ENCODE measurements around the gene ZFP62.
A peak's percentile ranks its signal among the peaks of the same experiment; 100 is the strongest.

The ZFP62 gene

DNA sequence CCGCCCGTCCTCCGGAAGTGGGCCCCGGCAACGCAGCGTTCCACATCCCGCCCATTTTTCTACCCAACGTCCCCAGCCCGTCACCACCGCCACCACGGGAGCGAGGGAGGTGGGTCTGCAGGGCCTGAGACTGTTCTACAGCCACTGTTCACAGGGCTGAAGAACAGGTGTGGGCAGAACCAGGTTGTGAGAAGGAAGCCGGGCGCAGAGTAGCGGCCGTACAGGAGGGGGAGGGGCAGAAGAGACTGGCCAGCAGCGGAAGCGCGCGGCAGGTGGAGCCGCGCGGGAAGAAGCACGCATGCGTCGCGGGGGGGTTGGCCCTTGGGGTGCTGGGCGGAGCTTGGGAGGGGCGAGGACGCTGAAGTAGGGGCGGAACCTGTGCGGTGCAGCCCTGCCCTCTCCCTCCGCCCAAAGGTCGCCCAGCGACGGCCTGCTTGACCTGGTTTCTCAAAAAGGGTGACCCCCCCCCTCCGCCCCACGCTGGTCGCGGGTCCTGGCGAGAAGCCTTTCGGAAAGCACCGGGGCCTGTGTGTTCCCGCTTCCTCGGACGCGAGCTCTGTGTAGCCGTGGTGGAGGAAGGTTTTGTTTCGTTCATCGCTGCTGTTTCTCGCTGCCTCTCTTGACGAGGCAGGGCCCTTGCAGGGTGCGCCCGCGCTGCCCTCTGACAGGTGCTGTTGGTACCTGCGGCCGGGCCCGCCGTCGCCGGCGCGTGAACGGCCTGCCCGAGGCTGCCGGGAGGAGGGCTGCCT lies 50.7 kb downstream of the ZFP62 start:
- peak; percentile 93 to 94 for DNase-seq (ENCODE audit: low read depth in 2 of 2)

DNA sequence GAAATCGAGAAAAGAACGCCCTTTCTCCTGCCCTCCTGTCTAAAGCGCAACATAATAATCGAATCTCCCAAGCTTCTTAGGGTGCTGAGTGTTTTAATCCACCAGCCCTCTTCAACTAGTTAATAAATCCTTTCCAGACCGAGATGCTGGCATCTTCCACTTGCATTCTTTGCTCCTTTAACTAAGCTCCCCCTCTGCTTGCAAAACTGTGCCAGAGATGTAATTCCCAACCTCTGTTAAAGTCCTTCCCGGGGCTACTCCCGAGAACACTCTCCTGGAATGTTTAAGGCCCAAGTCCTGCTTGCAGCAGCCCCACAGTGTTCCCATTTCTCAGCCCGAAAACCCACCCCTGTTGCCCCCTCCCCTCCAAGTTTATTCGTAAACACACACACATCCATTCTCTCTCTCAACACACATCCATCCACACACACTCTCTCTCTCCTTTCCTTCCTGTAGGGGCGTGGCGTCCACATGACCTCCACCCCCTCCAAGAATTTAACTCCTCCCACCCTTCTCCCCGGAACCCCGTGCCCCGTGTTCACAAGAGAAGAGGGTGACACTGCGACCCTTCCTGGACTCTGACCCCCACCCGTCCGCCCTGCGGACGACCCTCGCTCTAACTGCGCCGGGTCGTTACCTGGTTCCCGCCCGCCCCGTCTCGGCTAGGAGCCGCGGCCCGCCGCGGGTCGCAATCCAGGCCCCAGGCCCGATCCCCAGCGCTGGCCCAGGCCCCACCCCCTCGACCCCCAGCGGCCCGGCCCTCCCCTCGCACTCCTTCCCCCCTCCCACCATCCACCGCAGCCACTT lies 51.5 kb downstream of the ZFP62 start:
- DNase-seq (ENCODE audit: low read depth in 2 of 2): peak; percentile 66 to 77

DNA sequence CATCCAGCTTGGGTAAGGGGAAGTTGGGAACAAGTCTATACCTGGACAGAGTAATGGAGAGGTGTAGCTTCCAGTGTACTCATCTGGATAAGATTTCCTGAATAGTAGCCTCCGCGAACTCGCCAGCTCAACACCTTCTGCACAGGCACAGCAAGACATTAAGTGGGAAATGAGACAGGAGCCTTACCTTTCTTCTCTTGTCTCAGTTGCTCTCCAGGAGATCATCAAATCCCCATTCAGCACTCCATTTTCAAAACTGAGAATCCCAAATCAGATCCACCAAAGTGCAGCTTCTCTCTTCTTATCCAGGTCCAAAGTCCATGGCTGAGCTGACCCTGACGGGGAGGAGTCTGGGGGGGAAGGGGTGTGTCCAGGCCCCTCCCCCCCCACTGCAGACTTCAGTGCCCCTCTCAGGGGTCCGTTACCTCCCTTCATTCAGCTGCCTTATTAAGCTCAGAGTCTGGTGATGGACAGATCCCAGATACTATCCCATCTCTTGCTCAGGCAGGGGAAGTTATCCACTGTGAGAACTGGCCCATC lies 52.5 kb downstream of the ZFP62 start:
- DNase-seq (ENCODE audit: low read depth in 2 of 2): no peak

DNA sequence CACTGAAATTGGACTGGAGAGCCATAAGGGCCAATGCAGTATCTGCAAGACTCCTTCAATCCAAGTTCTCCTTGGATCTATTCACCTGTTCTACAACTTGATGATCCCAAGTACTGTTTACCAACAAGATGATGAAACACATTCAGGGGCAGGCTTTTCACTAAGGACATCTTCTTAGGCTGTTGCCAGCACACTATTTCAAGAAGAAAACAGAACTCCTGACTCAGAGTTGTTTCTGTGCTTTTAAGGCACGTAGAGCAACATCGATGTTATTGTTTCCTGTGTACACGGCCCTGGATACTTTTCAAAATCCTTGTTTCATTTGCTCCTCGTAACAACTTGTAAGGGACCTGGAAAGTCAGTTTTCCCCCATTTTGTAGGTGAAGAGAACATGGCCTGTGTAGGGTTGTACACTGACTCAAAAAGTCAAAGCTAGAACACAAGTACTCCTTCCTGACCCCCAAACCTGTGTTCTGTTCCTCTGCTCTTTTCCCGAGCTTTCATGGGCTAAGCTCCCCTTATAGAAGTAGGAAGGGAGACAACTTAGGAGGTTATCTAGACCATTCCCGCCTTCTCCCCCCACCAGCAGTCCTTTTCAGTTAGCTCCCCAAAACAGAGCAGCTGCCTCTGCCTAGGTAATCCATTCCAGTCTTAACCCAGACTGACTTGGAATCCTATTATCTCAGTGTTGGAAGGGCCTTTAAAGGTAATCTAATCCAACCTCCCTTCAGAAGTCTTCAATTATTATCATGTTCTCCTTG lies 53.2 kb downstream of the ZFP62 start:
- DNase-seq (ENCODE audit: low read depth in 2 of 2): no peak

DNA sequence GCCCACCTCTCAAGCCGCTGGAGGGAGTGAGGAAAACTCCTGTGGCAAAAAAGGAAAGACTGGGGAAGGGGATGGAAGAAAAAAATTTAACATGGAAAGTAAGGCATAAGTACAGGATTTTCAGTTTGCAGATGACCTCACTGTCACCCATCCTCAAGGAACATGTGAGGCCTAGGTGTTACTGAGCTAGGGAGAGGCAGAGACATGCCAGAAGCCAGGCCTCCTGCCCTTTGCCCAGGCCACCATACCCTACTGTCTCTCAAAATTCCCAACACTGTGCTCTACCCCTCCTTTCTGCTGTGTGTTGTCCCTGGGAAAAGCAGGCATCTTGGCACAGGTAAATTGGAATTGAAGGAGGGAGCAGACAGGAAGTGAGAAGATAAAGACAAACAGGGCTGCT lies 54.0 kb downstream of the ZFP62 start:
- no peak for DNase-seq (ENCODE audit: low read depth in 2 of 2)

DNA sequence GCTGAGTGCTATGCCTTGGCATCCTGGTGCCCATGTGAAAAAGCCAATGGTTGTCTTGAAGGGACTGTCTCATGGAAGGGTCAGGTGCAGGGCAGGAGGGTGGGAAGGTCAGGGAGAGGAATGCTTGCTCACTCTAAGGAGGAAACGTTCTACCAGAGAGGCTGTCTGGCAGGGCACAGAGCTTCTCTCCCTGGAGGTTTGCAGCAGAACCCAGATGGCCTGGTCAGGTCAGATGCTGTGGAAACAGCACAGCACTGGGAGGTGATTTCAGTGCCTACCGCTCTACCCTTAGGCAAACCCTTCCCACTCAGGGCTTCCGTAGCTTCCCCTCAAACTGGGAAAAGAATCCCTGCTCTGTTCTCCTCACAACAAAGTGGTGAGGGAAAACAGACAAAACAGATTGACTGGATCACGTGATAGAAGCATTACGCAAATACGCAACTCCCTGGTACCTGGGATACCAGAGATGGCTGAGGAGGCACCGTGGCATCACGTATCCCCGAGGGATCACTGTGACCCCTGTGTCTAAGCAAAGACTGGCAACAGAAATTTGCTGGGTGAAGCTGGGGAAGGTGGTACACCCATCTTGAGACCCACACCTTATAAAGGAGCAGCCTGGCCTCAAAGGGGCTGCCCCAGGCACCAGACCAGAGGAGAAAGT lies 54.6 kb downstream of the ZFP62 start:
- no peak for DNase-seq (ENCODE audit: low read depth in 2 of 2)

DNA sequence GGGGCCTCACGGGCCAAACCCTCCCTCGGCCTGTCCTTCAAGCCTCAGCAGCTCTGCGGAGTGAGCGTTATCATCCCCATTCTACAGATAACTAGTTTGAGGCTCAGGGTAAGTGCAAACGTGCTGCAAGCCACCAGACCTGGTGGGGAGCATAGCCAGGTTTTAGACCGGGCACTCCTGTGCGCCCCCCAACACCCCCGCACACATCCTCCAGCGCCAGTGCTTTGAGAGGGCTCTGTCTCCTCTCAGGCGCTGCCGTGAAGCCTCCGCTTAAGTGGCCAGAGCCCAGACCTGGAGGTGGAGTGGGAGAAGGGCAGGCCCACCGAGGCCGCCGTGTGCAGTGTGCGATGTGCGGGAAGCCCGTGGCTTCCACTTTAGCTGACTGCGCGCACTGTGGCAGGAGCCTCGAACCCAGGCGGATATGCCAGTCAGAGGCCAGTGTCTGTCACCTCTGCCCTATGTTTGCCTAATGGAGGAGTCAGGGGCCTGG lies 56.9 kb downstream of the ZFP62 start:
- no peak for DNase-seq (ENCODE audit: low read depth in 2 of 2)

DNA sequence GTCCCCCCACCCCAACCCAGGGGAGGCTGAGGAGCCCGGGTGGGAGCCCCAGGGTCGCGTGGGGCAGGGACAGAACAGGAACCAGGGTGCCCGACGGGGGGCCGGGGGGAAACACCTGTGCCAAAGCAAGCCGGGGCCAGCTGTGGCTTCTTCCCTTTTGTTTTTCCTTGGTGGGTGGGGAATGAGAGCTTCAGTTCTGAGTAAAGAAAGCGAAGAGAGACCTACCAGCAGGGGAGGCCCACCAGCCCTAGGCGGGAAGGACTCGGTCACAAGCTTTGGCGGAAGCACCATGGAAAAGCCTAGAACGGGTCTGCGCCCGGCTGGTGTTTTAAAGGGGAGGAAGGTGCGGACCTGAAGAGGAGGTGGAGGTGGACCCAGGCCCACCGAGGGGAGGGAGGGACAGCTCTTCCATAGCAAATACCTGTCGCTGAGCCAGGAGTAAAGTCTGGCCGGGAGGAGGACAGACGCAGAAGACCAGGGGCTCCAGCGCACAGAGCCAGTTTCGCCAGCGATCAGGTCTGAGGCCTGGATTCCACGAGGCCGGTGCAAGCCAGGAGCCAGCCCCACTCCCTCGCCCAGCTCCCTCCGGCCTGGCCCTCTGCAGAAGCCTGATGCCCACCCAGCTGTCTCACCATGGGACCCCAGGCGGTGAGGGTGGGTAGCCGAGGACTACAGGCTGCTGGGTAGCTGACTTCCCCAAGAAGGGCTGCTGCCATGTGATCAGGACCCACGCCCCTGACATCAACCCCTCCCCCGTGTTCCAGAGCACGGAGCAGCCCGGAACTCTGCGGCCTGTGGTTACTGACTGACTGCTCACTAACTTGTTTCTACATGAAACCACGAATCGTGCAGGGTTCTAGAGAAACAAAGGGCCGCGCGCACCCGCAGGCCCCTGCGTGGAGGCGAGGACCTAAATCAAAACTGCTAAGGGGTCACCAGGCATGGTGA lies 57.6 kb downstream of the ZFP62 start:
- DNase-seq (ENCODE audit: low read depth in 2 of 2): peak; percentile 67 to 73

DNA sequence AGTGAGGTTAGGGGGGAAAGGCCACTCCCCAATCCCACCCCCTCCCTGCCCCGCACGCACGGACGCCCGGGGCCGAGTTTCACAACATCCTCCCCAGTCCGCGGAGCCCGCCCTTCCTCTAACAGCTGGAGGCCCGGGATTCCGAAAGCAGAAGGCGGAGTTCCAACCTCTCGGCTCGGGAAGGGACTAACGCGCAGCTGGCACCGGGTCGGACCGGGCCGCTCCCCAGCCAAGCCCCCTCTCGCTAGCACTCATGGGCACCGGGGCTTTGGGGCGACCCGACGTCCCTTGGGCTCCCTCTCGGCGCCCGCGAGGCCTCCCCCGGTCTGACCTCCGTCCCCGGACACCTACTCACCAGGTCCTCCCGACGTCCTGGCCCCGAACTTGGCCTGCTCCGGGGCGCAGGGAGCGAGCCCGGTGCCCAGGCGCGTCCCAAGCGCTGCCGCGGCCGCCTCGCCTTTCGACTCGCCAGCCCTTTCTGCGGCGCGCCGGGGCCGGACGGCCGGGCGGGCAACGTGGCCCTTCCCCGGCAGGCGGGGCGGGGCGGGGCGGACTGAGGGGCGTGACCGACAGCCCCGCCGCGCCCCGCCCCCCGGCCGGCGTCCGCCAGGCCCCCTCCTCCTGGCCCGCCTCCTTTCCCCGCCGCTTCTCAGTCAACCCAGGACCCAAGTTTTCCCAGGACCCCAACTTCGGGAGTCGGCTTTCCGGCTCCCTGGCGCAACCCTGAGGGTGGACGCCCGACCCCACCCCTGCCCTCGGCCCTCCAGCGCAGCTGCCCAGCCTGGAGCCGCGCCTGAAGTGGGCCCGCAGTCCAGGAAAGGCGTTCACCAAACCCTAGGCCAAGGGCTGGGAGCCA lies 58.5 kb downstream of the ZFP62 start, which contains the start of gene MGAT1:
Gene MGAT1, minus strand, starts transcription at position 482 of the 856 bp plus-strand sequence. CDS start 9,835 bp downstream, outside the sequence.
- peak; percentile 59 to 71 for DNase-seq (ENCODE audit: low read depth in 2 of 2)

DNA sequence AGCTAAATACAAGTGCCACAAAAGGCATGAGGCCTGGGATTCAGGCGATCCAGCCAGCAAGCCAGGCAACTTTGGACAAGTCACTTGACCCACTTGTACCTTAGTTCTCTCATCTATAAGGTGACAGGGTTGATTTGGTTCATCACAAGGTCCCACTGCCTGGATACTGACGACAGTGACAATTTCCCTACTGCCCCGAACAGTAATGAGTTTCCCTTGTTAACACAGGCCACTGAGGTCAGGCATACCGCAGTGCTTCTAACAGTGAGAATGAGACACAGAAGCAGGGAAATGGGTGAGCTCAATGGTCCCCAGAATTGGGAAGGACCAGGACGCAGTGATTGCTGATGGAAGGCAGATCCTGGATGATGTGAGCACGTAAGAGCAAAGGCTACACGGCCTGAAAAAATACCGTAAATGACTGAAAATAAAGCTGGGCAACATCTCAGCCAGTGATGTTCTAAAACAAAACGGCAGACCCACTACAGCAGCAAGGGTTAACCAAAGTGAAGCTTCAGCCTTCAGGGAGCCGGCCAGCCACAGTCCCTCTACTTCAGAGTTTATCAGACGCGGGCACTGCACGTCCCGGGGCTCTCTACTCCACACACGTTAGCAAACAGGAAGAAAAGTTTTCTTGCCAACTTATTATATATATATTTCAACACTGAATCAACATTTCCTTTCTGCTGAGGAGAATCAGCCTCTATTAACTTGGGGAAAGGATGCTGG lies 59.3 kb downstream of the ZFP62 start:
- DNase-seq (ENCODE audit: low read depth in 2 of 2): no peak

DNA sequence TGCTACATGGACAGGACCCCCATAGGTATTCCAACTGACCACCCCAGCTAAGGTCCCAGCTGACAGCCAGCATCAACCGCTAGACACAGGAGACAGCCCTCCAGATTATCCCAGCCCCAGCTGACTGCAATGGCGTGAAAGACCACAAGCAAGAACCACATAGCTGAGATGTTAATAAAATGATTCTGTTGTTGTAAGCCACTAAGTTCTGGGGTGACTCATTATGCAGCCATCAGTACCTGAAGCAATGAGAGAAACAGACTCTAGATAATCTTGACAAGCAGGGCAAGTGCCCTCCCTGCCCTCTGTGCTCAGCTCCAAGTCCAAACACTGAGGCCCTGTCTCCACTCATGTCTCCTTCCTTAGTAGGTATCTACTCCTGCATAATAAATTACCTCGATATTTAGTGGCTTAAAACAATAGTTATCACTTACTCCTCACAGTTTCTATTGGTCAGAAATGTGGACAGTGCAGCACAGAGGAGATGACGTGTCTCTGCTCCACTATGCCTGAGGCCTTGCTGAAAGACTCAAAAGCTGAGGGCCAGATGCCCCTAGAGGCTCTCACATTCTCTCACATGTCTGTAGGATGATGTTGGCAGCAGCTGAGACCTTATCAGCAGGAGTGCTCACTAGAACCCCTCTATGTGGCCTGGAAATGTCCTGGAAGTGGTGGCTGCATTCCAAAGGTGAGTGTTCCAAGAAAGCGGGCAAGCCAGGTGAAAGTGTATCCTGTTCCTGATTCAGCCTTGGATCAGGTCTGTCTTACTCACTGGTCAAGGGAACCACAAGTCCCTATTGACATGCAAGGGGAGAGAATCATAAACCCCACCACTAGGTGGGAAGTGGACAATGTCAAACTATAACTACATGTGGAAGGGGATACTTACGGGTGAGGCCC lies 60.9 kb downstream of the ZFP62 start:
- no peak for DNase-seq (ENCODE audit: low read depth in 2 of 2)

DNA sequence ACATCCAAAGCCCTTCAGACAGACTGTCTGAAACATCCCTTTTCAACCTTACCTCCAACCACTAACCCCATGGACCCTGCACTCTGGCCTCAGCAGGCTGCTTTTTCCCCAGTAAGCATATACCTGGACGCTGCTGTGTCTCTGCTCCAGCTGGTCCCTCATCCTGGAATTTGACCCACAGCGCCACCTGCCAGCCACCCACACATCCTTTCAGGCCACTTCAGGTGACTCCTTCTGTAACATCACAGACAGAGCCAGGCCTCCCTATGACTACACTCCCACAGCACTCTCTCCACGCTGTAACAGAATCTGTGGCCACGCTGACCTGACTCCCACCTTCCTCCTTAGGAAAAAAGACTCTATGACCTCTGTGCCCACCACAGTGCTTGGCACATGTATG lies 61.9 kb downstream of the ZFP62 start:
- DNase-seq (ENCODE audit: low read depth in 2 of 2): no peak

DNA sequence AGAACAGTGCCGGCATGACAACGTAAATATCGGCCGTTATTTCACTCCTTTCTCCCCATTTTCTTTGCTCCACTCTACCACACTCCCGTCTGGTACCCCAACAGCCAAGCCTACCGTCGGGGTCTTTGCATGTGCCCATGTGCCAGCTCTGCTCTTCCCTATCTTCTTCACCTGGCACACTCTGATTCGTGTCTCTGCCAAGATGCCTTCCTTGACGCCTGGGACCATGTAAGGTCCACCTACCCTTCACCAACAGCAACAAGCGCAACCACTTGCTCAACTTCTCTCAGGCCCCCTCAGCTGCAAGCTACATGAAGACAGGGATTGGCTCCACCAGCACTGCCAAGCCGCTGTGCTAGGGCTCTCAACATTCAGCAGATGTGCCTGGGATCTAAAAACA lies 62.9 kb downstream of the ZFP62 start:
- no peak for DNase-seq (ENCODE audit: low read depth in 2 of 2)

Measured in stimulated activated CD8-positive, alpha-beta memory T cell treated with anti-CD3 and anti-CD28 coated beads, Interleukin-2, amount 100 ng/mL, for 1 hour (primary cell).